GM12891 (cell line): ENCODE data around the gene CDK5RAP2.

Experiments used
- PAX5 ChIP-seq: IDR thresholded peaks from 2 replicates; pipeline ENCODE4 v1.6.1; 2011; ENCODE audit warnings: low read length, moderate library complexity, mild to moderate bottlenecking; ENCODE audit not compliant: insufficient read depth, severe bottlenecking
- POLR2A ChIP-seq: IDR thresholded peaks from 2 replicates; pipeline ENCODE4 v1.6.1; 2011; ENCODE audit warnings: low read depth, low read length, control low read depth
- POLR2AphosphoS5 ChIP-seq: IDR thresholded peaks from 2 replicates; pipeline ENCODE4 v1.6.1; 2011; ENCODE audit warnings: low read depth, low read length, control low read depth
- POU2F2 ChIP-seq: IDR thresholded peaks from 2 replicates; pipeline ENCODE4 v1.6.1; 2011; ENCODE audit warnings: low read depth, mild to moderate bottlenecking, control low read depth, low read length, moderate library complexity
- SPI1 ChIP-seq: IDR thresholded peaks from 2 replicates; pipeline ENCODE4 v1.6.1; 2011; ENCODE audit warnings: low read depth, low read length, control low read depth
- TAF1 ChIP-seq: IDR thresholded peaks from 2 replicates; pipeline ENCODE4 v1.6.1; 2011; ENCODE audit warnings: low read depth, low read length, control low read depth

- TF ChIP-seq POLR2A (no peak), POLR2AphosphoS5 (no peak), SPI1 (no peak), TAF1 (no peak), POU2F2 (no peak), PAX5 (no peak)
Observed at GRCh38 chr9:120541921-120542320, 38.0 kb downstream of the CDK5RAP2 start.
